Measurements from ENCODE around the gene MKRN3. TPM values are rescaled to one million over a fixed set of nuclear protein-coding genes. Genes with fewer than 3 reads are reported as not detected.
"Not testable (repeated sequence)": the region's sequence is repeated elsewhere in the genome, so short reads cannot be mapped to it uniquely, and the experiment has no call there.

MKRN3 gene
- total and polyA plus RNA-seq, 2 of the 8 experiments (the other 6 are each of a cell fraction or from before 2014, with no cell fraction given) = not detected

DNA sequence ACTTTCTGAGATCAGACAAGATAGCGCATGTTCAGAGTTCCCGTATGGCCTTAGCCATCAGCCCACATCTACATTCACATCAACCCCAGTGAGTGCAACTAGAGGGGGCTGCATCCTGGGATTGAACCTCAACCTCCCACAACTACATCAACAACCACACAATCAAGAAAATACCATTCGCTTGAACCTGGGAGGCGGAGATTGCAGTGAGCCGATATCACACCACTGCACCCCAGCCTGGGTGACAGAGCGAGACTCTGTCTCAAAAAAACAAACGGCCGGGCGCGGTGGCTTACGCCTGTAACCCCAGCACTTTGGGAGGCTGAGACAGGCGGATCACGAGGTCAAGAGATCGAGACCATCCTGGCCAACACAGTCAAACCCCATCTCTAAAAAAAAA lies 31.8 kb downstream of the MKRN3 start:
- CTCF ChIA-PET (ENCODE audit: partially characterized antibody); FAIRE-seq: not testable (repeated sequence)

More for the DNA sequence above, 31.8 kb downstream of the MKRN3 start:
- H3K9ac ChIP-seq (replicated peaks in 1 of 4; ENCODE audit: extremely low read depth in 1 of 4, low read depth in 3 of 4, low read length in 3 of 4); H3K79me2 ChIP-seq (ENCODE audit: control insufficient read depth in 1 of 2, insufficient read depth in 2 of 2, low read length in 2 of 2); H3K4me3 ChIP-seq (ENCODE audit: extremely low read depth in 1 of 4, insufficient read depth in 2 of 4, low read depth in 3 of 4, low read length in 4 of 4); H3K4me1 ChIP-seq (replicated peaks in 1 of 4; ENCODE audit: control insufficient read depth in 3 of 4, insufficient read depth in 4 of 4, low read length in 3 of 4); H3K23ac ChIP-seq (ENCODE audit: insufficient read length); H2BK15ac ChIP-seq (ENCODE audit: low read length); H4K91ac ChIP-seq (replicated peaks; ENCODE audit: insufficient read length, low read length); H3K18ac ChIP-seq (ENCODE audit: extremely low read depth, low read length); H4K8ac ChIP-seq (ENCODE audit: extremely low read depth, insufficient read depth, low read length); H3K27me3 ChIP-seq (replicated peaks in 1 of 4; ENCODE audit: control insufficient read depth in 3 of 4, extremely low read depth in 1 of 4, insufficient read depth in 3 of 4, low read length in 3 of 4); H2BK12ac ChIP-seq (ENCODE audit: low read depth, low read length); H4K20me1 ChIP-seq (replicated peaks in 1 of 2; ENCODE audit: control insufficient read depth in 1 of 2, insufficient read depth in 2 of 2, low read length in 2 of 2); H2AK5ac ChIP-seq (ENCODE audit: low read depth, low read length); H2AFZ ChIP-seq (ENCODE audit: low read length); DNase-seq (ENCODE audit: low read depth in 1 of 2, low spot score in 2 of 2); H3K36me3 ChIP-seq (ENCODE audit: control insufficient read depth in 2 of 4, insufficient read depth in 4 of 4, low read length in 3 of 4); H3K27ac ChIP-seq (ENCODE audit: low read depth, low read length); H4K5ac ChIP-seq (ENCODE audit: insufficient read length, low read depth, low read length); H2BK120ac ChIP-seq (replicated peaks; ENCODE audit: low read depth, low read length); H3K4me2 ChIP-seq (ENCODE audit: insufficient read depth in 1 of 2, low read depth in 2 of 2, low read length in 2 of 2); H2BK5ac ChIP-seq (ENCODE audit: low read depth, low read length); H3K56ac ChIP-seq (replicated peaks; ENCODE audit: insufficient read length, low read depth, low read length); H3K4ac ChIP-seq (replicated peaks; ENCODE audit: insufficient read length, low read depth, low read length); H3K79me1 ChIP-seq (ENCODE audit: low read depth, low read length); H3K14ac ChIP-seq (ENCODE audit: insufficient read length); H2BK20ac ChIP-seq (ENCODE audit: low read length); POLR2A ChIA-PET (ENCODE audit: partially characterized antibody); H3K23me2 ChIP-seq (ENCODE audit: low read depth, low read length): not testable (repeated sequence)
- peaks cover 5 to 27% of the 10 kb centered on the region in 2 experiments; a peak in 3 of 4 replicates for H3K9me3 ChIP-seq (ENCODE audit: insufficient read depth in 2 of 2, low read depth in 1 of 2, low read length in 1 of 2)
- 86% methylated on average over 14 of the region's 14 CpGs; no CpG with 5 or more reads in 1 of the 2 experiments for WGBS, 2 experiments (ENCODE audit: extremely low coverage in 1 of 2, insufficient coverage in 1 of 2, insufficient read length in 1 of 2, insufficient replicate concordance in 2 of 2, low coverage in 1 of 2, low lambda C conversion rate in 2 of 2, missing lambda C conversion rate in 1 of 2)

All from H1 (cell line).